ENCODE data around the gene OSBP2.

Gene OSBP2

GRCh38 chr22:30925667-30926066, 231.0 kb downstream of the OSBP2 start:
- H3K4me3 ChIP-seq (ENCODE audit: control insufficient read depth, low read depth, low read length), result no peak overlapping the region
- TF ChIP-seq CTCF (conservative IDR thresholded peaks at IDR 0.05; ENCODE audit: control insufficient read depth, insufficient read depth, low read depth, low read length), result no peak
- no peak for DNase-seq (ENCODE audit: low read depth)

- no peak for TF ChIP-seq CTCF (conservative IDR thresholded peaks at IDR 0.05; ENCODE audit: control insufficient read depth, insufficient read depth, low read depth, low read length)
- DNase-seq (ENCODE audit: low read depth), result no peak
- H3K4me3 ChIP-seq (ENCODE audit: control insufficient read depth, low read depth, low read length), result no peak overlapping the region
Measured at GRCh38 chr22:30926706-30927105, 232.0 kb downstream of the OSBP2 start.

GRCh38 chr22:30927806-30928205, 233.1 kb downstream of the OSBP2 start:
- no peak overlapping the region for H3K4me3 ChIP-seq (ENCODE audit: control insufficient read depth, low read depth, low read length)
- no peak for TF ChIP-seq CTCF (conservative IDR thresholded peaks at IDR 0.05; ENCODE audit: control insufficient read depth, insufficient read depth, low read depth, low read length)

GRCh38 chr22:30928401-30928800, 233.7 kb downstream of the OSBP2 start:
- DNase-seq (ENCODE audit: low read depth), result no peak
- TF ChIP-seq CTCF (conservative IDR thresholded peaks at IDR 0.05; ENCODE audit: control insufficient read depth, insufficient read depth, low read depth, low read length), result no peak
- H3K4me3 ChIP-seq (ENCODE audit: control insufficient read depth, low read depth, low read length), result no peak overlapping the region

More at GRCh38 chr22:30927806-30928205, 233.1 kb downstream of the OSBP2 start:
- no peak for DNase-seq (ENCODE audit: low read depth)

GRCh38 chr22:30930228-30930627, 235.6 kb downstream of the OSBP2 start:
- TF ChIP-seq CTCF (conservative IDR thresholded peaks at IDR 0.05; ENCODE audit: control insufficient read depth, insufficient read depth, low read depth, low read length), result no peak
- DNase-seq (ENCODE audit: low read depth), result no peak
- no peak overlapping the region for H3K4me3 ChIP-seq (ENCODE audit: control insufficient read depth, low read depth, low read length)

GRCh38 chr22:30931541-30932300, 237.0 kb downstream of the OSBP2 start:
- no peak for DNase-seq (ENCODE audit: low read depth)
- H3K4me3 ChIP-seq (ENCODE audit: control insufficient read depth, low read depth, low read length), result no peak overlapping the region
- no peak for TF ChIP-seq CTCF (conservative IDR thresholded peaks at IDR 0.05; ENCODE audit: control insufficient read depth, insufficient read depth, low read depth, low read length)

Data from fibroblast of mammary gland (primary cell).